IMR-90 (cell line): ENCODE data around the gene ATP2B2.

Source experiments
- BHLHE40 ChIP-seq: fragments of 150-350 bp; IDR thresholded peaks from 2 replicates; pipeline ENCODE4 v1.6.1; 2016; ENCODE audit warnings: mild to moderate bottlenecking, low read depth, low read length
- CEBPB ChIP-seq: IDR thresholded peaks from 2 replicates; pipeline ENCODE4 v1.6.1; 2012; ENCODE audit warnings: low read depth, low read length, improper control_type of control experiment
- FOS ChIP-seq: fragments of 150-350 bp; IDR thresholded peaks from 2 replicates; pipeline ENCODE4 v1.6.1; 2016; ENCODE audit warnings: low read depth, low read length
- MAZ ChIP-seq: IDR thresholded peaks from 2 replicates; pipeline ENCODE4 v1.6.1; 2012; ENCODE audit warnings: low read depth, mild to moderate bottlenecking, low read length, improper control_type of control experiment, moderate library complexity, borderline replicate concordance
- NFE2L2 ChIP-seq: fragments of 150-350 bp; IDR thresholded peaks from 2 replicates; pipeline ENCODE4 v1.6.1; 2016; ENCODE audit warnings: low read depth, mild to moderate bottlenecking, low read length
- POLR2A ChIP-seq: IDR thresholded peaks from 2 replicates; pipeline ENCODE4 v1.6.1; 2012; ENCODE audit warnings: mild to moderate bottlenecking, low read depth, low read length
- RAD21 ChIP-seq: IDR thresholded peaks from 2 replicates; pipeline ENCODE4 v1.6.1; 2012; ENCODE audit warnings: low read length, improper control_type of control experiment
- SMC3 ChIP-seq: fragments of 150-350 bp; IDR thresholded peaks from 2 replicates; pipeline ENCODE4 v1.6.1; 2016; ENCODE audit warnings: low read depth, mild to moderate bottlenecking, antibody characterized with exemption, low read length, moderate library complexity
- USF2 ChIP-seq: fragments of 150-350 bp; IDR thresholded peaks from 2 replicates; pipeline ENCODE4 v1.6.1; 2017; ENCODE audit warnings: mild to moderate bottlenecking, antibody characterized with exemption, low read length, low read depth
- TF ChIP-seq, protein P1 (sequence below): conservative IDR thresholded peaks from 2 replicates; pipeline ENCODE4 v1.5.1; 2012; ENCODE audit warnings: mild to moderate bottlenecking, low read depth, low read length, improper control_type of control experiment
- TF ChIP-seq, protein P2 (sequence below): fragments of 150-350 bp; IDR thresholded peaks from 2 replicates; pipeline ENCODE4 v1.6.1; 2016; ENCODE audit warnings: low read depth, mild to moderate bottlenecking, low read length, moderate library complexity, borderline replicate concordance

GRCh38 chr3:10496121-10496863, 9.1 kb downstream of the ATP2B2 start:
- no peak for TF ChIP-seq BHLHE40
- TF ChIP-seq USF2: no peak
- TF ChIP-seq, protein P1, sequence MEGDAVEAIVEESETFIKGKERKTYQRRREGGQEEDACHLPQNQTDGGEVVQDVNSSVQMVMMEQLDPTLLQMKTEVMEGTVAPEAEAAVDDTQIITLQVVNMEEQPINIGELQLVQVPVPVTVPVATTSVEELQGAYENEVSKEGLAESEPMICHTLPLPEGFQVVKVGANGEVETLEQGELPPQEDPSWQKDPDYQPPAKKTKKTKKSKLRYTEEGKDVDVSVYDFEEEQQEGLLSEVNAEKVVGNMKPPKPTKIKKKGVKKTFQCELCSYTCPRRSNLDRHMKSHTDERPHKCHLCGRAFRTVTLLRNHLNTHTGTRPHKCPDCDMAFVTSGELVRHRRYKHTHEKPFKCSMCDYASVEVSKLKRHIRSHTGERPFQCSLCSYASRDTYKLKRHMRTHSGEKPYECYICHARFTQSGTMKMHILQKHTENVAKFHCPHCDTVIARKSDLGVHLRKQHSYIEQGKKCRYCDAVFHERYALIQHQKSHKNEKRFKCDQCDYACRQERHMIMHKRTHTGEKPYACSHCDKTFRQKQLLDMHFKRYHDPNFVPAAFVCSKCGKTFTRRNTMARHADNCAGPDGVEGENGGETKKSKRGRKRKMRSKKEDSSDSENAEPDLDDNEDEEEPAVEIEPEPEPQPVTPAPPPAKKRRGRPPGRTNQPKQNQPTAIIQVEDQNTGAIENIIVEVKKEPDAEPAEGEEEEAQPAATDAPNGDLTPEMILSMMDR: no peak
- no peak for TF ChIP-seq POLR2A
- TF ChIP-seq RAD21: no peak
- no peak for TF ChIP-seq MAZ
- no peak for TF ChIP-seq SMC3
- TF ChIP-seq NFE2L2: no peak
- TF ChIP-seq, protein P2, sequence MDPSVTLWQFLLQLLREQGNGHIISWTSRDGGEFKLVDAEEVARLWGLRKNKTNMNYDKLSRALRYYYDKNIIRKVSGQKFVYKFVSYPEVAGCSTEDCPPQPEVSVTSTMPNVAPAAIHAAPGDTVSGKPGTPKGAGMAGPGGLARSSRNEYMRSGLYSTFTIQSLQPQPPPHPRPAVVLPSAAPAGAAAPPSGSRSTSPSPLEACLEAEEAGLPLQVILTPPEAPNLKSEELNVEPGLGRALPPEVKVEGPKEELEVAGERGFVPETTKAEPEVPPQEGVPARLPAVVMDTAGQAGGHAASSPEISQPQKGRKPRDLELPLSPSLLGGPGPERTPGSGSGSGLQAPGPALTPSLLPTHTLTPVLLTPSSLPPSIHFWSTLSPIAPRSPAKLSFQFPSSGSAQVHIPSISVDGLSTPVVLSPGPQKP: no peak
- no peak for TF ChIP-seq FOS
- no peak for TF ChIP-seq CEBPB
